Activated B cell treated with CpG ODN at 0.5 μM for 24 hours (primary cell): ENCODE measurements around the gene HDC. TPM values are rescaled to one million over a fixed set of nuclear protein-coding genes. Genes with fewer than 3 reads are reported as not detected.

Experiments
- ATAC-seq: fragments of 200-7000 bp; cut with Tn5 transposase; one replicate; pipeline ENCODE4 v1.10.0; 2021; ENCODE audit warnings: low read depth, mild to moderate bottlenecking, moderate library complexity
- CTCF ChIA-PET: fragments of 350-600 bp; sonication (Branson Sonifier 250); formaldehyde crosslinking; loops from one replicate; lab custom pipeline; 2021; ENCODE audit warnings: antibody characterized with exemption; lab: Charles Lee
- POLR2A ChIA-PET: fragments of 350-600 bp; sonication (Branson Sonifier 250); formaldehyde crosslinking; loops from one replicate; lab custom pipeline; 2021; ENCODE audit warnings: antibody characterized with exemption; lab: Charles Lee
- DNase-seq: peaks from one replicate; pipeline ENCODE4 v3.0.0; 2022
- H3K27ac Mint-ChIP-seq: one replicate; pipeline ENCODE4 v1.8.0; 2020; ENCODE audit warnings: mixed read lengths
- H3K27me3 Mint-ChIP-seq: one replicate; pipeline ENCODE4 v1.8.0; 2021; ENCODE audit warnings: mixed read lengths
- H3K36me3 Mint-ChIP-seq: one replicate; pipeline ENCODE4 v1.8.0; 2021; ENCODE audit warnings: low read depth, mixed read lengths
- H3K4me1 Mint-ChIP-seq: one replicate; pipeline ENCODE4 v1.8.0; 2021; ENCODE audit warnings: mixed read lengths
- H3K4me3 Mint-ChIP-seq: one replicate; pipeline ENCODE4 v1.8.0; 2020; ENCODE audit warnings: mild to moderate bottlenecking, mixed read lengths
- H3K9me3 Mint-ChIP-seq: one replicate; pipeline ENCODE4 v1.8.0; 2020; ENCODE audit warnings: mixed read lengths
- CTCF ChIP-seq: fragments of 200-600 bp; IDR thresholded peaks from one replicate; pipeline ENCODE4 v1.8.0; 2022; ENCODE audit warnings: antibody characterized with exemption, mild to moderate bottlenecking
- intact Hi-C: fragments of 100-400 bp; cut with micrococcal nuclease; formaldehyde crosslinking; loops from one replicate; pipeline ENCODE4 v1.15.1; 2024
- total RNA-seq: library from RNA; stranded (reverse); gene quantifications from 2 replicates; pipeline ENCODE4 v1.2.3, GENCODE V29; 2022

Gene HDC
- total RNA-seq, 1 donor from 2014 or later = not detected

DNA sequence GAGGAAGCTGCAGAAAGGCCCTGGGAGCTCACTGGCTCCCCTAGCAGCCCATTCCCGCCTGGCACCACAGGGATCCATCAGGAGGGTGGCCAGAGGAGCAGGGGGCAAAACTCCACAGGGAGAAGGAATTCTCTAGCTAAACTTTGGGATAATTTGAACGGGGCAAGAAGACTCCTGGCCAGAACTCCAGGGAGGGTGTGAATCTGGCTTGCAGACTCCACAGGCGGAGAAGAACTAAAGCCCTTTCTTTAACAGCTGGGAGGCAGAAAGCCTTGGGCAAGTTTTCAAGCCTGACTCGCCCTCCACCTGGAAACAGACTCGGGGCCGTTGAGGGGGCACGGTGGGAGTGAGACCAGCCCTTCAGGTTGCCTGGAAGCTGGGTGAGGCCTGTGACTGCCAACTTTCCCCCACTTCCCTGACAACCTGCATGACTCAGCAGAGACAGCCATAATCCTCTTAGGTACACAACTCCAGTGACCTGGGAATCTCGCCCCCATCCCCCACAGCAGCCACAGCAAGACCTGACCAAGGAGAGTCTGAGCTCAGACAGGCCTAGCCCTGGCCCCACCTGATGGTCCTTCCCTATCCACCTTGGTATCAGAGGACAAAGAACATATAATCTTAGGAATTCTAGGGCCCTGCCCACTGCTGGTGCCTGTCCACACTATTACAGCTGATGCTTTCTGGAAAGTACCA, 54.9 kb downstream of the HDC start:
- ATAC-seq (no peak), DNase-seq (no peak)
- Mint-ChIP-seq H3K9me3 (peaks cover 13% of the 10 kb centered on the region), H3K27me3 (no peaks in the 10 kb centered on the region), H3K4me3 (no peak overlapping the region), H3K27ac (no peak overlapping the region), H3K4me1 (no peaks in the 10 kb centered on the region), H3K36me3 (peaks cover 5% of the 10 kb centered on the region)
- TF ChIP-seq CTCF = no peak
- POLR2A ChIA-PET = no interaction called here
- CTCF ChIA-PET = no interaction called here
- intact Hi-C loops = no loop called here

GRCh38 chr15:50209809-50210208, 55.7 kb downstream of the HDC start:
- intact Hi-C loops = no loop called here
- DNase-seq (no peak), ATAC-seq (no peak)
- ChIA-PET CTCF (no interaction called here), POLR2A (no interaction called here)
- H3K9me3 Mint-ChIP-seq = peaks cover 13% of the 10 kb centered on the region
- no peak overlapping the region for H3K27ac Mint-ChIP-seq
- H3K4me3 Mint-ChIP-seq = no peak overlapping the region
- peaks cover 5% of the 10 kb centered on the region for H3K36me3 Mint-ChIP-seq
- no peaks in the 10 kb centered on the region for H3K27me3 Mint-ChIP-seq
- no peaks in the 10 kb centered on the region for H3K4me1 Mint-ChIP-seq
- TF ChIP-seq CTCF = no peak

DNA sequence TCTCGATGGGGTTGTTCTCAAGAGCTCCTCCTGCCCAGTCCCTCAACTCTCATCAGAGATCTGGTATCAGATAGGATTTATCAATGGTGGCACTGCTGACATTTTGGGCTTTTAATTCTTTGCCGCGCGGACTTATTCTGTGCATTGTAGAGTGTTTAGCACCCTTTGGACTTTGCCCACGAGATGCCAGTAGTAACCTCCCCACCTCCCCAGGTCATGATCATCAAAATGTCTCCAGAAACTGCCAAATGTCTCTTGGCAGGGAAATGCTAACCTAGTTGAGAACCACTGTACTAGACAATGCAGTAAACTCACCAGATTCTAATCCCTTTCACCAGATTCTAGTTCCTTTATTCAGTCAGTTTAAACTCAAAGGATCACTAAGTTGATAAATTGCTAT, 59.5 kb downstream of the HDC start:
- CTCF ChIA-PET = no interaction called here
- POLR2A ChIA-PET = no interaction called here
- H3K36me3 Mint-ChIP-seq = no peaks in the 10 kb centered on the region
- H3K4me3 Mint-ChIP-seq = no peak overlapping the region
- ATAC-seq (no peak), DNase-seq (no peak)
- no peaks in the 10 kb centered on the region for H3K4me1 Mint-ChIP-seq
- no peak for TF ChIP-seq CTCF
- no peaks in the 10 kb centered on the region for H3K9me3 Mint-ChIP-seq
- H3K27ac Mint-ChIP-seq = no peak overlapping the region
- intact Hi-C loops = no loop called here
- H3K27me3 Mint-ChIP-seq = no peaks in the 10 kb centered on the region

GRCh38 chr15:50202003-50202402, 63.5 kb downstream of the HDC start:
- TF ChIP-seq CTCF = no peak
- no peak for ATAC-seq
- H3K4me3 Mint-ChIP-seq = no peak overlapping the region
- intact Hi-C loops = no loop called here
- no peak for DNase-seq
- no peaks in the 10 kb centered on the region for H3K36me3 Mint-ChIP-seq
- no peaks in the 10 kb centered on the region for H3K9me3 Mint-ChIP-seq
- POLR2A ChIA-PET = no interaction called here
- H3K27me3 Mint-ChIP-seq = no peaks in the 10 kb centered on the region
- CTCF ChIA-PET = no interaction called here
- H3K4me1 Mint-ChIP-seq = no peaks in the 10 kb centered on the region
- no peak overlapping the region for H3K27ac Mint-ChIP-seq

GRCh38 chr15:50192926-50193620, 72.5 kb downstream of the HDC start:
- no peaks in the 10 kb centered on the region for H3K36me3 Mint-ChIP-seq
- H3K27ac Mint-ChIP-seq = no peak overlapping the region
- no peaks in the 10 kb centered on the region for H3K27me3 Mint-ChIP-seq
- no peak for TF ChIP-seq CTCF
- DNase-seq (no peak), ATAC-seq (no peak)
- no peak overlapping the region for H3K4me3 Mint-ChIP-seq
- intact Hi-C loops = no loop called here
- H3K4me1 Mint-ChIP-seq = peaks cover 23% of the 10 kb centered on the region
- POLR2A ChIA-PET = no interaction called here
- H3K9me3 Mint-ChIP-seq = no peaks in the 10 kb centered on the region
- CTCF ChIA-PET = no interaction called here
